ENCODE measurements around the gene KLK1. TPM values are rescaled to one million over a fixed set of nuclear protein-coding genes. Genes with fewer than 3 reads are reported as not detected.
"Not testable (repeated sequence)": the region's sequence is repeated elsewhere in the genome, so short reads cannot be mapped to it uniquely, and the experiment has no call there.

Gene KLK1
- total and polyA plus RNA-seq, 2 donors (not counting 1 experiment from before 2014, with no cell fraction given), result not detected

DNA sequence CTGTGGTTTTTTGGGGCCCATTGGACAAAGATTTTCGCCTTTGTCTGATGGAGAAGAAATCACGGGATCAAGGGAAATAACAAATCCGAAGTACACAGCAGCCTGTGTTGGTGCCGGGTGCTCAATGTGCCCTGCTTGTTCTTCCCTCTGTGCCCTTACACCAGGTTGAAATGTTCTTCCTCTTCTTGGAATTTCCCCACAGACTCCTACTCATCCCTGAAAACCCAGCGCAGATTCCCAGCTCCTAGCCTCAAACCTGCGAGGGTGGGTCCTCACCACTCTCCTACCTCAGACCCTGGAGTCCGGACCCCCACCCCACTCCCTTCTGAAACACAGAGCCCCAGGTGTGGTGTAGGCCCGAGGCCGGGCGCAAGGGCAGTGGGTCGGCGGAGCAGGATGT lies 38.3 kb downstream of the KLK1 start:
- Histone ChIP-seq H3K9ac (ENCODE audit: insufficient read depth, low read length) (no peak overlapping the region), H3K4me2 (ENCODE audit: extremely low read depth, insufficient read depth, low read length) (no peak overlapping the region), H2AFZ (ENCODE audit: low read length) (no peak overlapping the region), H3K4me3 (replicated peaks in 1 of 4; ENCODE audit: control extremely low read depth in 1 of 4, insufficient read depth in 1 of 4, low read depth in 3 of 4, low read length in 4 of 4) (no peak overlapping the region), H3K27me3 (ENCODE audit: control insufficient read depth, insufficient read depth, low read length) (no peaks in the 10 kb centered on the region), H3K79me2 (ENCODE audit: control insufficient read depth, insufficient read depth, low read length) (no peaks in the 10 kb centered on the region), H3K4me1 (ENCODE audit: control insufficient read depth, extremely low read depth, insufficient read depth, low read length) (no peaks in the 10 kb centered on the region), H3K9me3 (ENCODE audit: control insufficient read depth, insufficient read depth, low read depth, low read length) (no peaks in the 10 kb centered on the region), H3K27ac (ENCODE audit: insufficient read depth, low read length) (no peak overlapping the region), H4K20me1 (ENCODE audit: control insufficient read depth, extremely low read depth, insufficient read depth, low read length) (no peaks in the 10 kb centered on the region), H3K36me3 (ENCODE audit: control insufficient read depth, insufficient read depth, low read length) (no peaks in the 10 kb centered on the region)
- TF ChIP-seq EZH2 (IDR thresholded peaks at IDR 0.05; ENCODE audit: low read length, missing control alignments), result no peak
- TF ChIP-seq, protein P1, sequence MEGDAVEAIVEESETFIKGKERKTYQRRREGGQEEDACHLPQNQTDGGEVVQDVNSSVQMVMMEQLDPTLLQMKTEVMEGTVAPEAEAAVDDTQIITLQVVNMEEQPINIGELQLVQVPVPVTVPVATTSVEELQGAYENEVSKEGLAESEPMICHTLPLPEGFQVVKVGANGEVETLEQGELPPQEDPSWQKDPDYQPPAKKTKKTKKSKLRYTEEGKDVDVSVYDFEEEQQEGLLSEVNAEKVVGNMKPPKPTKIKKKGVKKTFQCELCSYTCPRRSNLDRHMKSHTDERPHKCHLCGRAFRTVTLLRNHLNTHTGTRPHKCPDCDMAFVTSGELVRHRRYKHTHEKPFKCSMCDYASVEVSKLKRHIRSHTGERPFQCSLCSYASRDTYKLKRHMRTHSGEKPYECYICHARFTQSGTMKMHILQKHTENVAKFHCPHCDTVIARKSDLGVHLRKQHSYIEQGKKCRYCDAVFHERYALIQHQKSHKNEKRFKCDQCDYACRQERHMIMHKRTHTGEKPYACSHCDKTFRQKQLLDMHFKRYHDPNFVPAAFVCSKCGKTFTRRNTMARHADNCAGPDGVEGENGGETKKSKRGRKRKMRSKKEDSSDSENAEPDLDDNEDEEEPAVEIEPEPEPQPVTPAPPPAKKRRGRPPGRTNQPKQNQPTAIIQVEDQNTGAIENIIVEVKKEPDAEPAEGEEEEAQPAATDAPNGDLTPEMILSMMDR (conservative IDR thresholded peaks at IDR 0.05 in 1 of 2, IDR thresholded peaks at IDR 0.05 in 1 of 2; ENCODE audit: low read depth in 1 of 2, low read length in 2 of 2), result no peak
- no peak for DNase-seq (ENCODE audit: low read depth in 2 of 2)

- Histone ChIP-seq H3K4me3 (replicated peaks in 1 of 4; ENCODE audit: control extremely low read depth in 1 of 4, insufficient read depth in 1 of 4, low read depth in 3 of 4, low read length in 4 of 4) (no peak overlapping the region), H3K36me3 (ENCODE audit: control insufficient read depth, insufficient read depth, low read length) (no peaks in the 10 kb centered on the region), H4K20me1 (ENCODE audit: control insufficient read depth, extremely low read depth, insufficient read depth, low read length) (no peaks in the 10 kb centered on the region), H2AFZ (ENCODE audit: low read length) (no peak overlapping the region), H3K4me2 (ENCODE audit: extremely low read depth, insufficient read depth, low read length) (no peak overlapping the region), H3K9ac (ENCODE audit: insufficient read depth, low read length) (no peak overlapping the region), H3K4me1 (ENCODE audit: control insufficient read depth, extremely low read depth, insufficient read depth, low read length) (no peaks in the 10 kb centered on the region), H3K27me3 (ENCODE audit: control insufficient read depth, insufficient read depth, low read length) (peaks cover 5% of the 10 kb centered on the region), H3K27ac (ENCODE audit: insufficient read depth, low read length) (no peak overlapping the region), H3K79me2 (ENCODE audit: control insufficient read depth, insufficient read depth, low read length) (no peaks in the 10 kb centered on the region), H3K9me3 (ENCODE audit: control insufficient read depth, insufficient read depth, low read depth, low read length) (no peaks in the 10 kb centered on the region)
- TF ChIP-seq EZH2 (IDR thresholded peaks at IDR 0.05; ENCODE audit: low read length, missing control alignments), result no peak
- TF ChIP-seq, protein P1 (conservative IDR thresholded peaks at IDR 0.05 in 1 of 2, IDR thresholded peaks at IDR 0.05 in 1 of 2; ENCODE audit: low read depth in 1 of 2, low read length in 2 of 2), result no peak
- DNase-seq (ENCODE audit: low read depth in 2 of 2), result no peak
These were observed 38.9 kb downstream of the KLK1 start for GRCh38 chr19:50784710-50785109.

GRCh38 chr19:50783848-50784152 lies 39.8 kb downstream of the KLK1 start:
- H3K4me2 ChIP-seq (ENCODE audit: extremely low read depth, insufficient read depth, low read length); H3K27me3 ChIP-seq (ENCODE audit: control insufficient read depth, insufficient read depth, low read length); H4K20me1 ChIP-seq (ENCODE audit: control insufficient read depth, extremely low read depth, insufficient read depth, low read length); H3K4me3 ChIP-seq (replicated peaks in 1 of 4; ENCODE audit: control extremely low read depth in 1 of 4, insufficient read depth in 1 of 4, low read depth in 3 of 4, low read length in 4 of 4); H3K27ac ChIP-seq (ENCODE audit: insufficient read depth, low read length); H3K9ac ChIP-seq (ENCODE audit: insufficient read depth, low read length); H2AFZ ChIP-seq (ENCODE audit: low read length); H3K4me1 ChIP-seq (ENCODE audit: control insufficient read depth, extremely low read depth, insufficient read depth, low read length); H3K36me3 ChIP-seq (ENCODE audit: control insufficient read depth, insufficient read depth, low read length); DNase-seq (ENCODE audit: low read depth in 2 of 2); H3K79me2 ChIP-seq (ENCODE audit: control insufficient read depth, insufficient read depth, low read length); H3K9me3 ChIP-seq (ENCODE audit: control insufficient read depth, insufficient read depth, low read depth, low read length): not testable (repeated sequence)
